SKM-1 (cell line): ENCODE measurements around the gene TMEM45A.
"Not testable (repeated sequence)": the region's sequence is repeated elsewhere in the genome, so short reads cannot be mapped to it uniquely, and the experiment has no call there.

Source experiments
- DNase-seq: peaks from one replicate; lab custom pipeline; 2025; ENCODE audit not compliant: unreplicated experiment; lab: John Stamatoyannopoulos, UW

Gene TMEM45A

GRCh38 chr3:100563652-100564211, 71.3 kb downstream of the TMEM45A start:
- DNase-seq = no peak

- no peak for DNase-seq
These were observed 78.4 kb downstream of the TMEM45A start for GRCh38 chr3:100570811-100571210.

GRCh38 chr3:100574536-100574935, 82.1 kb downstream of the TMEM45A start:
- no peak for DNase-seq

GRCh38 chr3:100575704-100576103, 83.3 kb downstream of the TMEM45A start:
- DNase-seq = no peak

- DNase-seq = no peak
These were observed 85.1 kb downstream of the TMEM45A start for GRCh38 chr3:100577382-100578008.

- DNase-seq = no peak
These were observed 86.2 kb downstream of the TMEM45A start for GRCh38 chr3:100578646-100579045.

GRCh38 chr3:100580147-100580546, 87.7 kb downstream of the TMEM45A start:
- no peak for DNase-seq

GRCh38 chr3:100581650-100582049, 89.2 kb downstream of the TMEM45A start:
- no peak for DNase-seq

- DNase-seq = not testable (repeated sequence)
These were observed 89.7 kb downstream of the TMEM45A start for GRCh38 chr3:100582157-100582556.

- no peak for DNase-seq
These were observed 91.8 kb downstream of the TMEM45A start for GRCh38 chr3:100584101-100584660.

GRCh38 chr3:100586832-100587231, 94.4 kb downstream of the TMEM45A start:
- DNase-seq = no peak

- DNase-seq = no peak
These were observed 95.8 kb downstream of the TMEM45A start for GRCh38 chr3:100588251-100588650.

- DNase-seq = peak; percentile 70
These were observed 97.9 kb downstream of the TMEM45A start for GRCh38 chr3:100590114-100590839.

- no peak for DNase-seq
These were observed 98.4 kb downstream of the TMEM45A start for GRCh38 chr3:100590840-100591147.

GRCh38 chr3:100591411-100591810, 99.0 kb downstream of the TMEM45A start:
- no peak for DNase-seq

- no peak for DNase-seq
These were observed 108.0 kb downstream of the TMEM45A start for GRCh38 chr3:100600181-100601042.

- DNase-seq = peak; percentile 17
These were observed 110.4 kb downstream of the TMEM45A start for GRCh38 chr3:100602506-100603444.

- no peak for DNase-seq
These were observed 111.0 kb downstream of the TMEM45A start for GRCh38 chr3:100603469-100603868.

- DNase-seq = no peak
These were observed 112.9 kb downstream of the TMEM45A start for GRCh38 chr3:100605358-100605757.

- no peak for DNase-seq
These were observed 114.6 kb downstream of the TMEM45A start for GRCh38 chr3:100606894-100607512.
